ENCODE measurements around the gene METTL25B. TPM values are rescaled to one million over a fixed set of nuclear protein-coding genes. Genes with fewer than 3 reads are reported as not detected.

Gene METTL25B
- total and polyA plus RNA-seq, 2 donors (not counting 3 experiments of a cell fraction or from before 2014, with no cell fraction given): 12.8 to 15.0 TPM

DNA sequence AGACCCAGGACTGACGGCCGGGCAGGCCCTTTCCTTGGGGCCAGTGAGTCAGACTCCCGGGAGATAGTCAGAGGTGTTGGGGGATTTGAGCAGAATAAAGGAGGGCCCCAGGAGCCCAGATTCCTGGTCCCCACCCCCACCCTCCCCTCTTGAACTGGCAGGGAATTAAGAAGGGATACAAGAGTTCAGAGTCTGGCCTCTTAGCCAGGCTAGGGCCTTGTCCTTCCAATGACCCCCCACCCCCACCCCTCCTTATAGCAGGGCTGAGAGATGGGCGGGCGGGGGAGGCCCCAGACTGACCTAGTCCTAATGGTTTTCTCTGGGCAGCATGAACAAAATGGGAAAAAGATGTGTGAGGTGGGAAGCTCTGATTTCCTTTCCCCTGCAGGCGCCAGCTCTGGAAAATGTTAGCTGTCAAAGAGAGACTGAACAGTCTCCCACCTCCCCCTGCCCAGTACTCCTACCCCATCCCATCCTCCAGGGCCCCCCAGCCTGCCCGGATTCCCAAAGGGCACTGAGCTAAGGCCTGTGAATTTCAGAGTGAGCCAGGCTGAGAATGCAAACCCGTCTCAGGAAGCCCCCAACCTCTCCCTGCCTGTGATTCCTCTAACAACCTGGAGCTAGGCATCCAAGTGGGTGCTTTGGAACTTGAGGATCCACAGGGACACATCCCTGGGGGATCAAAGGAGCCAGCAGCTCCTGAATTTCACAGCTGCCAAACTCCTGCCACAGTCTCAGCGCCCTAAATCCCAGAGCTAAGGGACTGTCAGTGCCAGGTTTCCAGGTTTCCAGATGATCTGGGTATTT lies 17.1 kb upstream of the METTL25B start:
- H3K9ac ChIP-seq (replicated peaks; ENCODE audit: extremely low read depth, insufficient read depth, low read length): no peak overlapping the region
- BruUV-seq (replicated peaks): no TSS peak
- no peak overlapping the region for H2AFZ ChIP-seq (ENCODE audit: low read depth, low read length)
- dilution Hi-C loops (cut with MboI; ENCODE audit: extremely low pct_ligation_motif_present, low sequenced_read_pairs) (no loop called here), intact Hi-C loops (cut with micrococcal nuclease) (no loop called here)
- no peaks in the 10 kb centered on the region for H3K9me1 ChIP-seq (replicated peaks; ENCODE audit: control insufficient read depth, extremely low read depth, insufficient read depth, low read length)
- ChIA-PET CTCF (interaction anchor here (1.0 to 15.5 kb wide), 7 partner anchors 10 to 179 kb away, joined by 3 to 453 read pairs (median 4); no protein-coding TSS in a partner anchor), POLR2A (interaction anchor here (0.7 kb wide), 1 partner anchor 208 kb away, joined by 3 read pairs; no protein-coding TSS in a partner anchor)
- H3K4me2 ChIP-seq (ENCODE audit: insufficient read depth, low read length): no peak overlapping the region
- no peak overlapping the region for H3K27ac ChIP-seq (ENCODE audit: insufficient read depth, low read depth, low read length)
- no peaks in the 10 kb centered on the region for H3K79me2 ChIP-seq (ENCODE audit: control insufficient read depth, insufficient read depth, low read length)
- H3K27me3 ChIP-seq (ENCODE audit: control insufficient read depth in 2 of 2, insufficient read depth in 2 of 2, low read length in 2 of 2): peaks cover 0 to 1% of the 10 kb centered on the region in 2 experiments
- peaks cover 4% of the 10 kb centered on the region for H3K4me1 ChIP-seq (ENCODE audit: control insufficient read depth, extremely low read depth, insufficient read depth, low read length)
- no peak overlapping the region for H3K4me3 ChIP-seq (replicated peaks in 1 of 3; ENCODE audit: insufficient read depth in 1 of 3, low read depth in 1 of 3, low read length in 3 of 3)
- no peaks in the 10 kb centered on the region for H3K36me3 ChIP-seq (ENCODE audit: control insufficient read depth in 2 of 2, extremely low read depth in 1 of 2, insufficient read depth in 2 of 2, low read length in 2 of 2)
- FAIRE-seq (no peak), DNase-seq (ENCODE audit: low read depth, low spot score) (no peak)
- no peak for TF ChIP-seq POLR2A (IDR thresholded peaks at IDR 0.05; ENCODE audit: low read depth, low read length)
- no peak for TF ChIP-seq MYC (IDR thresholded peaks at IDR 0.05; ENCODE audit: low read depth, low read length)
- TF ChIP-seq, protein P1, sequence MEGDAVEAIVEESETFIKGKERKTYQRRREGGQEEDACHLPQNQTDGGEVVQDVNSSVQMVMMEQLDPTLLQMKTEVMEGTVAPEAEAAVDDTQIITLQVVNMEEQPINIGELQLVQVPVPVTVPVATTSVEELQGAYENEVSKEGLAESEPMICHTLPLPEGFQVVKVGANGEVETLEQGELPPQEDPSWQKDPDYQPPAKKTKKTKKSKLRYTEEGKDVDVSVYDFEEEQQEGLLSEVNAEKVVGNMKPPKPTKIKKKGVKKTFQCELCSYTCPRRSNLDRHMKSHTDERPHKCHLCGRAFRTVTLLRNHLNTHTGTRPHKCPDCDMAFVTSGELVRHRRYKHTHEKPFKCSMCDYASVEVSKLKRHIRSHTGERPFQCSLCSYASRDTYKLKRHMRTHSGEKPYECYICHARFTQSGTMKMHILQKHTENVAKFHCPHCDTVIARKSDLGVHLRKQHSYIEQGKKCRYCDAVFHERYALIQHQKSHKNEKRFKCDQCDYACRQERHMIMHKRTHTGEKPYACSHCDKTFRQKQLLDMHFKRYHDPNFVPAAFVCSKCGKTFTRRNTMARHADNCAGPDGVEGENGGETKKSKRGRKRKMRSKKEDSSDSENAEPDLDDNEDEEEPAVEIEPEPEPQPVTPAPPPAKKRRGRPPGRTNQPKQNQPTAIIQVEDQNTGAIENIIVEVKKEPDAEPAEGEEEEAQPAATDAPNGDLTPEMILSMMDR (IDR thresholded peaks at IDR 0.05; ENCODE audit: extremely low read depth in 1 of 2, insufficient read depth in 1 of 2, low read depth in 1 of 2, low read length in 2 of 2): no peak
- no peak for TF ChIP-seq FOS (IDR thresholded peaks at IDR 0.05; ENCODE audit: borderline replicate concordance, insufficient read depth, low read length)
- TF ChIP-seq JUN (IDR thresholded peaks at IDR 0.05; ENCODE audit: borderline replicate concordance, insufficient read depth, insufficient read length, low read depth): no peak
- no peak for TF ChIP-seq MAX (IDR thresholded peaks at IDR 0.05; ENCODE audit: insufficient read depth, insufficient read length)
- TF ChIP-seq EZH2 (IDR thresholded peaks at IDR 0.05; ENCODE audit: borderline replicate concordance, low read depth, low read length, severe bottlenecking): no peak
- H3K9me3 ChIP-seq (replicated peaks; ENCODE audit: control insufficient read depth, insufficient read depth, low read length): no peaks in the 10 kb centered on the region
- H4K20me1 ChIP-seq (replicated peaks; ENCODE audit: control insufficient read depth, extremely low read depth, insufficient read depth, low read length): no peaks in the 10 kb centered on the region

Data from endothelial cell of umbilical vein (primary cell).